ENCODE results near the gene PWWP2B.

PWWP2B gene

GRCh38 chr10:132364594-132364970, 32.4 kb upstream of the PWWP2B start:
- Histone ChIP-seq H3K36me3 (ENCODE audit: control insufficient read depth, insufficient read depth, low read length) (no peaks in the 10 kb centered on the region), H3K27ac (ENCODE audit: low read depth, low read length) (no peak overlapping the region), H3K9ac (ENCODE audit: low read depth, low read length) (no peak overlapping the region), H3K4me3 (ENCODE audit: low read depth, low read length) (no peak overlapping the region), H3K9me3 (ENCODE audit: control insufficient read depth, insufficient read depth, low read length) (no peaks in the 10 kb centered on the region), H3K4me1 (ENCODE audit: control insufficient read depth, insufficient read depth, low read length) (no peaks in the 10 kb centered on the region; the same call in 1 of the 2 replicates), H3K27me3 (ENCODE audit: control insufficient read depth, insufficient read depth, low read length) (no peaks in the 10 kb centered on the region)

- H3K9me3 ChIP-seq (ENCODE audit: control insufficient read depth, insufficient read depth, low read length): no peaks in the 10 kb centered on the region
- no peak overlapping the region for H3K27ac ChIP-seq (ENCODE audit: low read depth, low read length)
- H3K4me3 ChIP-seq (ENCODE audit: low read depth, low read length): no peak overlapping the region
- H3K27me3 ChIP-seq (ENCODE audit: control insufficient read depth, insufficient read depth, low read length): no peaks in the 10 kb centered on the region
- H3K4me1 ChIP-seq (ENCODE audit: control insufficient read depth, insufficient read depth, low read length): no peaks in the 10 kb centered on the region; the same call in 1 of the 2 replicates
- H3K36me3 ChIP-seq (ENCODE audit: control insufficient read depth, insufficient read depth, low read length): no peaks in the 10 kb centered on the region
- H3K9ac ChIP-seq (ENCODE audit: low read depth, low read length): no peak overlapping the region
These were observed 31.9 kb upstream of the PWWP2B start for GRCh38 chr10:132365102-132365501.

DNA sequence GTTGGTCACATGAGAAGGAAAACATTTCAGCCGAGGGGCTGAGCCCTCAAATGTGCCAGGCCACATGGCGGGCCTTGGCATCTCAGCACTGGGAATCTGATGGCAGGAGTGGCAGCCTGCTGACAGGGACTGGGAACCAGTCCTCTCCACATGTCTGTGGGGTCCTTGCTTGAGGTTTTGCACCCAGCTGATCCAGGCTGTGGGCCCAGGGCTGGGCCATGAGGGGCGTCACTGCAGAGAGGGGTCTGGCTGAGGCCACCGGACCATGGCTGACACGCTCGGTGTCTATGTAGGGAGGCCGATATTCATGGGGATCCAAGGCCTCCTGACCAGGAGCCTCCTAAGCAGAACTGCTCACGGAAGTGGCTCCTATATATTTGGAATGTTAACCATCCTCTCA, 31.0 kb upstream of the PWWP2B start:
- H3K9ac ChIP-seq (ENCODE audit: low read depth, low read length): no peak overlapping the region
- no peaks in the 10 kb centered on the region for H3K9me3 ChIP-seq (ENCODE audit: control insufficient read depth, insufficient read depth, low read length)
- H3K27me3 ChIP-seq (ENCODE audit: control insufficient read depth, insufficient read depth, low read length): no peaks in the 10 kb centered on the region
- H3K4me1 ChIP-seq (ENCODE audit: control insufficient read depth, insufficient read depth, low read length): no peaks in the 10 kb centered on the region; the same call in 1 of the 2 replicates
- no peak overlapping the region for H3K27ac ChIP-seq (ENCODE audit: low read depth, low read length)
- no peaks in the 10 kb centered on the region for H3K36me3 ChIP-seq (ENCODE audit: control insufficient read depth, insufficient read depth, low read length)
- no peak overlapping the region for H3K4me3 ChIP-seq (ENCODE audit: low read depth, low read length)

DNA sequence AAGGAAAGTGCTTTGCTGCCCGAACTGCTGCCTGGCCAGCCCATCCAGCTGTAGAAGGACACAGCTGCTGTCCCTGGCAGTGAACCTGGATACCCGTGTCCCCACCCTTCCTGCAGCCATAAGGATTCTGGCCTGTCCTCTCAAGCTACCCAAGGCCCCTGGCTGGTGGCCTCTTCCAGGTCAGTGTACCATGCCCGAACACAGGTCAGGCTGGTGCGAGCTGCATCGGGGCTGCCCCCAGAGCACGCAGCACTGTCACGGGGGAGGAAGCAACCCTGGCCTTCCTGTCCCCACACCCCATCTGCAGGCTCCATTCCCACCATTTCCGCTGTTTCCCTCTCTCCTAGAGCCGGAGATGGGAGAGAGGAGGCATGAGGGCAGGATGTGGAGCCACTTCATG, 30.5 kb upstream of the PWWP2B start:
- Histone ChIP-seq H3K36me3 (ENCODE audit: control insufficient read depth, insufficient read depth, low read length) (no peaks in the 10 kb centered on the region), H3K27me3 (ENCODE audit: control insufficient read depth, insufficient read depth, low read length) (no peaks in the 10 kb centered on the region), H3K27ac (ENCODE audit: low read depth, low read length) (no peak overlapping the region), H3K9me3 (ENCODE audit: control insufficient read depth, insufficient read depth, low read length) (no peaks in the 10 kb centered on the region), H3K4me1 (ENCODE audit: control insufficient read depth, insufficient read depth, low read length) (no peaks in the 10 kb centered on the region; the same call in 1 of the 2 replicates), H3K9ac (ENCODE audit: low read depth, low read length) (no peak overlapping the region), H3K4me3 (ENCODE audit: low read depth, low read length) (no peak overlapping the region)

DNA sequence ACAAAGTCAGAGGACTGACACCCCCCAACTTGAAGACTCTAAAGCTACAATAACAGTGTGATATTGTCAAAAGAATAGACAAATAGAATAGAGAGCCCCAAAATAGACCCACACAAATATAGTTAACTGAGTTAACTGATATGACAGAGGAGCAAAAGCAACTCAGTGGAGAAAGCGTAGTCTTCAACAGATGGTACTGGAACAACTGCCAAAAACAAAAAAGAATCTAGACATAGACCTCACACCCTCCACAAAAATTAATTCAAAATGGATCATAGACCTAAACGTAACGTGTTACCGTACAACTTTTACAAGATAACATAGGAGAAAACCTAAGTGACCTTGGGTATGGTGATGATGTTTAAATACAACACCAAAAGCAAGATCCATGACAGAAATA, 28.6 kb upstream of the PWWP2B start:
- Histone ChIP-seq H3K4me3 (ENCODE audit: low read depth, low read length) (no peak overlapping the region), H3K27me3 (ENCODE audit: control insufficient read depth, insufficient read depth, low read length) (no peaks in the 10 kb centered on the region), H3K4me1 (ENCODE audit: control insufficient read depth, insufficient read depth, low read length) (no peaks in the 10 kb centered on the region; the same call in 1 of the 2 replicates), H3K9me3 (ENCODE audit: control insufficient read depth, insufficient read depth, low read length) (no peaks in the 10 kb centered on the region), H3K27ac (ENCODE audit: low read depth, low read length) (no peak overlapping the region), H3K36me3 (ENCODE audit: control insufficient read depth, insufficient read depth, low read length) (no peaks in the 10 kb centered on the region), H3K9ac (ENCODE audit: low read depth, low read length) (no peak overlapping the region)

- Histone ChIP-seq H3K36me3 (ENCODE audit: control insufficient read depth, insufficient read depth, low read length) (no peaks in the 10 kb centered on the region), H3K27me3 (ENCODE audit: control insufficient read depth, insufficient read depth, low read length) (no peaks in the 10 kb centered on the region), H3K27ac (ENCODE audit: low read depth, low read length) (no peak overlapping the region), H3K9ac (ENCODE audit: low read depth, low read length) (no peak overlapping the region), H3K4me3 (ENCODE audit: low read depth, low read length) (no peak overlapping the region), H3K9me3 (ENCODE audit: control insufficient read depth, insufficient read depth, low read length) (no peaks in the 10 kb centered on the region), H3K4me1 (ENCODE audit: control insufficient read depth, insufficient read depth, low read length) (no peaks in the 10 kb centered on the region; the same call in 1 of the 2 replicates)
These were observed 27.9 kb upstream of the PWWP2B start for GRCh38 chr10:132368881-132369635.

- H3K4me3 ChIP-seq (ENCODE audit: low read depth, low read length): no peak overlapping the region
- no peaks in the 10 kb centered on the region for H3K9me3 ChIP-seq (ENCODE audit: control insufficient read depth, insufficient read depth, low read length)
These were observed 27.3 kb upstream of the PWWP2B start for GRCh38 chr10:132369636-132370185.

GRCh38 chr10:132370426-132371340, 26.3 kb upstream of the PWWP2B start:
- H3K9ac ChIP-seq (ENCODE audit: low read depth, low read length): no peak overlapping the region
- H3K4me1 ChIP-seq (ENCODE audit: control insufficient read depth, insufficient read depth, low read length): peaks cover 5% of the 10 kb centered on the region; the same call in 1 of the 2 replicates
- H3K27ac ChIP-seq (ENCODE audit: low read depth, low read length): no peak overlapping the region
- H3K4me3 ChIP-seq (ENCODE audit: low read depth, low read length): no peak overlapping the region
- H3K27me3 ChIP-seq (ENCODE audit: control insufficient read depth, insufficient read depth, low read length): no peaks in the 10 kb centered on the region
- H3K9me3 ChIP-seq (ENCODE audit: control insufficient read depth, insufficient read depth, low read length): no peaks in the 10 kb centered on the region
- no peaks in the 10 kb centered on the region for H3K36me3 ChIP-seq (ENCODE audit: control insufficient read depth, insufficient read depth, low read length)

More at GRCh38 chr10:132369636-132370185, 27.3 kb upstream of the PWWP2B start:
- Histone ChIP-seq H3K27ac (ENCODE audit: low read depth, low read length) (no peak overlapping the region), H3K9ac (ENCODE audit: low read depth, low read length) (no peak overlapping the region), H3K4me1 (ENCODE audit: control insufficient read depth, insufficient read depth, low read length) (no peaks in the 10 kb centered on the region; the same call in 1 of the 2 replicates), H3K27me3 (ENCODE audit: control insufficient read depth, insufficient read depth, low read length) (no peaks in the 10 kb centered on the region), H3K36me3 (ENCODE audit: control insufficient read depth, insufficient read depth, low read length) (no peaks in the 10 kb centered on the region)

- Histone ChIP-seq H3K36me3 (ENCODE audit: control insufficient read depth, insufficient read depth, low read length) (no peaks in the 10 kb centered on the region), H3K27ac (ENCODE audit: low read depth, low read length) (no peak overlapping the region), H3K4me3 (ENCODE audit: low read depth, low read length) (no peak overlapping the region), H3K27me3 (ENCODE audit: control insufficient read depth, insufficient read depth, low read length) (no peaks in the 10 kb centered on the region), H3K4me1 (ENCODE audit: control insufficient read depth, insufficient read depth, low read length) (peaks cover 5% of the 10 kb centered on the region; the same call in 1 of the 2 replicates), H3K9ac (ENCODE audit: low read depth, low read length) (no peak overlapping the region), H3K9me3 (ENCODE audit: control insufficient read depth, insufficient read depth, low read length) (no peaks in the 10 kb centered on the region)
These were observed 25.3 kb upstream of the PWWP2B start for GRCh38 chr10:132371641-132372081.

GRCh38 chr10:132372516-132373095, 24.4 kb upstream of the PWWP2B start:
- H3K27me3 ChIP-seq (ENCODE audit: control insufficient read depth, insufficient read depth, low read length): no peaks in the 10 kb centered on the region

More at GRCh38 chr10:132372516-132373095, 24.4 kb upstream of the PWWP2B start:
- peaks cover 5% of the 10 kb centered on the region; the same call in 1 of the 2 replicates for H3K4me1 ChIP-seq (ENCODE audit: control insufficient read depth, insufficient read depth, low read length)
- no peak overlapping the region for H3K9ac ChIP-seq (ENCODE audit: low read depth, low read length)
- no peaks in the 10 kb centered on the region for H3K9me3 ChIP-seq (ENCODE audit: control insufficient read depth, insufficient read depth, low read length)
- H3K27ac ChIP-seq (ENCODE audit: low read depth, low read length): no peak overlapping the region
- H3K4me3 ChIP-seq (ENCODE audit: low read depth, low read length): no peak overlapping the region
- H3K36me3 ChIP-seq (ENCODE audit: control insufficient read depth, insufficient read depth, low read length): no peaks in the 10 kb centered on the region
